Chondrocyte (in vitro differentiated cells): ENCODE data around the gene KATNA1. TPM values are rescaled to one million over a fixed set of nuclear protein-coding genes. Genes with fewer than 3 reads are reported as not detected.
A peak's percentile ranks its signal among the peaks of the same experiment; 100 is the strongest.

Experiments used
- DNase-seq: peaks from one replicate; pipeline ENCODE4 v3.0.0; 2021; ENCODE audit warnings: mixed read lengths, low spot score
- H3K27ac Mint-ChIP-seq: one replicate; pipeline ENCODE4 v1.8.0; 2021; ENCODE audit warnings: mild to moderate bottlenecking, moderate library complexity, mixed read lengths; ENCODE audit not compliant: unreplicated experiment
- H3K27me3 Mint-ChIP-seq: 2 replicates; pipeline ENCODE4 v1.8.0; 2021; ENCODE audit warnings: low read depth, mixed read lengths
- H3K36me3 Mint-ChIP-seq: 2 replicates; pipeline ENCODE4 v1.8.0; 2021; ENCODE audit warnings: low read depth, mixed read lengths
- H3K4me1 Mint-ChIP-seq: 2 replicates; pipeline ENCODE4 v1.8.0; 2021; ENCODE audit warnings: low read depth, mild to moderate bottlenecking, mixed read lengths
- H3K4me3 Mint-ChIP-seq: one replicate; pipeline ENCODE4 v1.8.0; 2021; ENCODE audit warnings: mild to moderate bottlenecking, moderate library complexity, mixed read lengths; ENCODE audit not compliant: unreplicated experiment
- H3K9me3 Mint-ChIP-seq: 2 replicates; pipeline ENCODE4 v1.8.0; 2021; ENCODE audit warnings: low read depth, mixed read lengths
- total RNA-seq: library from RNA; stranded (reverse); gene quantifications from 3 replicates; pipeline ENCODE4 v1.2.1, GENCODE V29; 2021
- TF ChIP-seq, protein P1 (sequence below): fragments of 200-600 bp; sonication (generic); IDR thresholded peaks from 2 replicates; pipeline ENCODE4 v1.5.0; 2021; ENCODE audit warnings: antibody characterized with exemption, mild to moderate bottlenecking, moderate library complexity

KATNA1 gene
- total RNA-seq, 1 donor from 2014 or later = 17.1 TPM

DNA sequence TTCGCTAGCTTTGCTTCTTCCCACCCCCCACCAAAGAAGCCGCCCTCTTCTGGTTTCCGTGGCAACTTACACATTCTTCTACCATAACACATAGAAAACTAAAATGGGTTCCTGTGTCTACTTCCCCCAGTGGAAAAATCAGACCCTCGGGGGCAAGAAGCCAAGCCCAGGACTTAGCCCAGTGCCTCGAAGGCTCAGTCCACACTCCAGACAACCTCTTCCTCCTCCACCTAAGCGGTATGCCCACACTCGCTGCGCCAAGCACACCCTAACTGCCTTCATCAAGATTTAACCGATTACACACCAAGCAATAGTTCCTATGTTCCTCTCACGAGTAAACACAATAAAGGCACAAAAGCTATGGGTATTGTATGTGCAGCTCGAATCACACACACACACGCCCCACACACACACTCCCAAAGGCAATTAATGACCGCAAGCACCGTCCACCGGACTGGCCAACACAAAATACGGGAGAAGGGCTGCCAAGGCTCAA lies 103.2 kb downstream of the KATNA1 start:
- peak overlapping the region; percentile 95 for H3K4me3 Mint-ChIP-seq
- no peaks in the 10 kb centered on the region for H3K27me3 Mint-ChIP-seq
- TF ChIP-seq, protein P1, sequence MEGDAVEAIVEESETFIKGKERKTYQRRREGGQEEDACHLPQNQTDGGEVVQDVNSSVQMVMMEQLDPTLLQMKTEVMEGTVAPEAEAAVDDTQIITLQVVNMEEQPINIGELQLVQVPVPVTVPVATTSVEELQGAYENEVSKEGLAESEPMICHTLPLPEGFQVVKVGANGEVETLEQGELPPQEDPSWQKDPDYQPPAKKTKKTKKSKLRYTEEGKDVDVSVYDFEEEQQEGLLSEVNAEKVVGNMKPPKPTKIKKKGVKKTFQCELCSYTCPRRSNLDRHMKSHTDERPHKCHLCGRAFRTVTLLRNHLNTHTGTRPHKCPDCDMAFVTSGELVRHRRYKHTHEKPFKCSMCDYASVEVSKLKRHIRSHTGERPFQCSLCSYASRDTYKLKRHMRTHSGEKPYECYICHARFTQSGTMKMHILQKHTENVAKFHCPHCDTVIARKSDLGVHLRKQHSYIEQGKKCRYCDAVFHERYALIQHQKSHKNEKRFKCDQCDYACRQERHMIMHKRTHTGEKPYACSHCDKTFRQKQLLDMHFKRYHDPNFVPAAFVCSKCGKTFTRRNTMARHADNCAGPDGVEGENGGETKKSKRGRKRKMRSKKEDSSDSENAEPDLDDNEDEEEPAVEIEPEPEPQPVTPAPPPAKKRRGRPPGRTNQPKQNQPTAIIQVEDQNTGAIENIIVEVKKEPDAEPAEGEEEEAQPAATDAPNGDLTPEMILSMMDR = peak; percentile 56
- no peaks in the 10 kb centered on the region for H3K36me3 Mint-ChIP-seq
- DNase-seq = no peak
- no peaks in the 10 kb centered on the region for H3K9me3 Mint-ChIP-seq
- H3K27ac Mint-ChIP-seq = peak overlapping the region; percentile 99
- peaks cover 37% of the 10 kb centered on the region for H3K4me1 Mint-ChIP-seq

Other genes with a start within 250 kb of the KATNA1 start
- gene SUMO4, start 248.5 kb downstream of the KATNA1 start, total RNA-seq = 1.1 to 2.8 TPM (median 1.5 TPM) in 3 replicates
- 0.25 to 0.39 TPM in 2 of 3 replicates, not detected in the other for gene ZC3H12D, start 163.7 kb downstream of the KATNA1 start, total RNA-seq
- 28.8 to 30.0 TPM (median 29.8 TPM) in 3 replicates for gene PPIL4, start 102.7 kb downstream of the KATNA1 start, total RNA-seq
- gene GINM1, start 82.3 kb downstream of the KATNA1 start, total RNA-seq = 53.5 to 60.1 TPM (median 58.6 TPM) in 3 replicates
- 32.3 to 34.6 TPM (median 34.6 TPM) in 3 replicates for gene LATS1, start 69.4 kb upstream of the KATNA1 start, total RNA-seq
- gene NUP43, start 97.8 kb upstream of the KATNA1 start, total RNA-seq = 28.1 to 41.8 TPM (median 33.9 TPM) in 3 replicates
- 83.4 to 88.8 TPM (median 84.8 TPM) in 3 replicates for gene PCMT1, start 101.0 kb upstream of the KATNA1 start, total RNA-seq
- 61.4 to 81.7 TPM (median 61.9 TPM) in 3 replicates for gene LRP11, start 215.6 kb upstream of the KATNA1 start, total RNA-seq
- not detected in 3 replicates for gene RAET1E, start 249.4 kb upstream of the KATNA1 start, total RNA-seq